Measurements from ENCODE around the gene SLF2. TPM values are rescaled to one million over a fixed set of nuclear protein-coding genes. Genes with fewer than 3 reads are reported as not detected.

SLF2 gene
- total RNA-seq, 4 donors from 2014 or later: 9.2 to 23.0 (median 20.1) TPM

DNA sequence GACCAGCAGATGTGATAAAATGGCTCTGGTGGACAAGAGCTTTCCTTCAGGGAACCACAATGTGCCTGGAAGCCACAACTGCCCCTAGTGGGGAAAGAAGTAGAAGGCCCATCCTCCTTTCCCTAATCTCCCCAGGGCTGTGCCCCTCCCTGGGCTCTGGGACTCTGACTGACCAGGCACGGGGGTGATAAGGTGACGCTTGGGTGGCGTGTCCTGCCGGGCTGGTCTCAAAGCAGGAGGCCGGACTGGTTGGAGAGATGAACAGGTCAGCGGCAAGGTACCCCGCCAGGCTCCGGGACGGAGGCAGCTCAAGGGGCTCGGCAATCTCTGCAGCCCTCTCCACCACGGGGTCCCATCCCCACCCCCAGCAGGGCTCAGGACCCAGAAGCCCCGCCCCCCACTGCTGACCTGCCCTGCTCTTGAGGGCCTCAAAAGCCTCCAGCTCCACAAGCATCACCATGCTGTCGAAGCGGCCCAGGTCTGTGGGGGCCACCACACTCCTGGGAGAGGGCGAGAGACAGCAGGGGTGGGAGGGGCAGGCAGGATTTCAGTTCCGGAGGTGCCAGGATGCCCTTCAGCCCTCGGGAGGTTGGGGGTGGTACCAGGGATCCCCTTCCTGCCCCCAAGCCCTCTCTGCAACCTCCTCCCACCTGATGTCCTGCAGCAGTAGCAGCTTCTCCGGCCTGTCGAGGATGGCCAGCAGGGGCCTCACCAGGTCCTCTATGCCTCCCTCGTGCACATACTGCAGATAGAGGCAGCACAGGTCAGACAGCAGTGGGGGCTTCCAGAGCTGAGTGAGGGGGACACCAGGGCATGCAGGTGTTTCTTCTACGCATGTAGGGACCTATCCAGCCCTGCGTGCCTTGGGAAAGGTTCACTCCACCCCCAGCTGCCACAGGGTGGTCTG, 99.0 kb downstream of the SLF2 start:
- Histone ChIP-seq H3K36me3 (peaks cover 0 to 7% of the 10 kb centered on the region in 2 donors), H3K9me3 (no peaks in the 10 kb centered on the region), H3K27ac (peak overlapping the region in 3 of 4 donors; percentile 39 to 52 (median 50)), H3K4me3 (no peak overlapping the region), H3K4me1 (peaks cover 8 to 27% of the 10 kb centered on the region in 2 donors), H3K27me3 (no peaks in the 10 kb centered on the region)
- in situ Hi-C loops (cut with MboI; ENCODE audit: low sequenced_read_pairs in 4 of 4) (no loop called here), intact Hi-C loops (cut with DNase I; ENCODE audit: low total_unique reads) (no loop called here)
- no peak for DNase-seq
- ATAC-seq: no peak
- TF ChIP-seq, protein P1, sequence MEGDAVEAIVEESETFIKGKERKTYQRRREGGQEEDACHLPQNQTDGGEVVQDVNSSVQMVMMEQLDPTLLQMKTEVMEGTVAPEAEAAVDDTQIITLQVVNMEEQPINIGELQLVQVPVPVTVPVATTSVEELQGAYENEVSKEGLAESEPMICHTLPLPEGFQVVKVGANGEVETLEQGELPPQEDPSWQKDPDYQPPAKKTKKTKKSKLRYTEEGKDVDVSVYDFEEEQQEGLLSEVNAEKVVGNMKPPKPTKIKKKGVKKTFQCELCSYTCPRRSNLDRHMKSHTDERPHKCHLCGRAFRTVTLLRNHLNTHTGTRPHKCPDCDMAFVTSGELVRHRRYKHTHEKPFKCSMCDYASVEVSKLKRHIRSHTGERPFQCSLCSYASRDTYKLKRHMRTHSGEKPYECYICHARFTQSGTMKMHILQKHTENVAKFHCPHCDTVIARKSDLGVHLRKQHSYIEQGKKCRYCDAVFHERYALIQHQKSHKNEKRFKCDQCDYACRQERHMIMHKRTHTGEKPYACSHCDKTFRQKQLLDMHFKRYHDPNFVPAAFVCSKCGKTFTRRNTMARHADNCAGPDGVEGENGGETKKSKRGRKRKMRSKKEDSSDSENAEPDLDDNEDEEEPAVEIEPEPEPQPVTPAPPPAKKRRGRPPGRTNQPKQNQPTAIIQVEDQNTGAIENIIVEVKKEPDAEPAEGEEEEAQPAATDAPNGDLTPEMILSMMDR (IDR thresholded peaks at IDR 0.05 in 4 of 5, conservative IDR thresholded peaks at IDR 0.05 in 1 of 5): no peak

DNA sequence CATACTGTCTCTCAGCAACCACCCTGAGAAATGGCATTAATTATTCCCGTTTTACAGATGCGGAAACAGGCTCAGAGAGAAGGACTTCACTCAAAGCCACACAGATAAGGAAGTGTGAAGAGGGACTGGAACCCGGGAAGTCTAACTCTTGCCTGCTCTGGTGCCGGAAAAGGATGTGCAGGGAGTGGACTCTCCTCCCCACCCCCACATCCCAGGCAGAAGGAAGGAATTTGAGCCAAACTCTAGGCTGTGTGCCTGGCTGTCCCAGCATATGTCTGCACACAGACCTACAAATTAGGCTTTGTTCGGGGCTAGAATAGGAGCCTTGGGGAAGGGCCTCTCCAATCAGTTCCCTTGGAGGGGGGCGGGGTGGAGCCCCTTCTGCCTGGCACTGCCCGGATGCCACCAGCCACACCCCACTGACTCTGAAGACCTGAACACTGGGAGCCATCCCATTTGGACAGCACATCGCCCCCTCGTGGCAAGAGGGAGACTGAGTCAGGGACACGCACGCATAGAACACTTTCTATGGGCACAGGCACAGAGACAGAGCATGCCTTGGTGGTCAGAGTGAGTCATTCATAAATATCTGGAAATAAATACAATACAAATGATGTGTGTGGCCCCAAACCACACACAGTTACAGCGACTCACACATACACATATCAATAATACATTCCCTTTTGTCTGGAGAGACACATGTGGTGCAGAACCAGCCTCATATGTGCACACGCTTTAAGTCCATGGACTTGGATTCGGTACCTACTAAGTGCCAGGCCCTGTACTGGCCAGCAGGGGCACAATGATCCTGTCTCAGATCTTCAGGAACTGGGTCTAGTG, 100.0 kb downstream of the SLF2 start:
- intact Hi-C loops (cut with DNase I; ENCODE audit: low total_unique reads) (loop anchor here (1.0 kb wide), 1 partner anchor 14 kb away; no protein-coding TSS in a partner anchor), in situ Hi-C loops (cut with MboI; ENCODE audit: low sequenced_read_pairs in 4 of 4) (no loop called here)
- Histone ChIP-seq H3K36me3 (no peaks in the 10 kb centered on the region), H3K4me3 (no peak overlapping the region), H3K9me3 (no peaks in the 10 kb centered on the region), H3K27me3 (no peaks in the 10 kb centered on the region), H3K27ac (peak overlapping the region; percentile 2 to 52 (median 44)), H3K4me1 (peaks cover 5 to 19% of the 10 kb centered on the region in 2 donors)
- ATAC-seq: peak; percentile 86 to 91
- TF ChIP-seq, protein P1 (IDR thresholded peaks at IDR 0.05 in 4 of 5, conservative IDR thresholded peaks at IDR 0.05 in 1 of 5): peak; percentile 61 to 91 (median 89)
- no peak for TF ChIP-seq POLR2A (IDR thresholded peaks at IDR 0.05)
- DNase-seq: peak; percentile 60 to 80

DNA sequence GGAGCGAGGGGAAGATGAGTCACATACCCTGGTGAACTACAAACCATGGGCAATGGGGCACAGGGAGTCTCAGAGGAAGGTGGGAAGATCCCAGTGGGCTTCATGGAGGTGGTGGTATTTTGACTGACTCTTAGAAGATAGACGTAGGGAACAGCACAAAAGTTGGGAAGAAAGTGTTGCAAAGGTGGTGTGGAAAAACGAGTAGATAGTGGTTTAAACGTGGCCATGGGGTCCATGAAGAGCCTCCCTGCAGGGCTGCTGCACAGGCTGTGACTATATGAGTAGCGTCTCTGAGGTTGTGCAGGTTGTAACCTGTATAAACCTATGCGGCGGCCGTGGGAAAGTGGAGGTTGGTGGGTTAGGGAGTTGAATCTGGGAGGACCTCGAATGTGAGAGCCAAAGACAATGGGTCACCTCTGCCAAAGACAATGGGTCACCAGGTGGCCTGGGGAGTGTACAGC, 100.6 kb downstream of the SLF2 start:
- Histone ChIP-seq H3K27me3 (no peaks in the 10 kb centered on the region), H3K4me3 (no peak overlapping the region), H3K36me3 (no peaks in the 10 kb centered on the region), H3K27ac (peak overlapping the region; percentile 2 to 52 (median 44)), H3K4me1 (peaks cover 5 to 13% of the 10 kb centered on the region in 2 donors), H3K9me3 (no peaks in the 10 kb centered on the region)
- TF ChIP-seq POLR2A (IDR thresholded peaks at IDR 0.05): no peak
- TF ChIP-seq, protein P1 (IDR thresholded peaks at IDR 0.05 in 4 of 5, conservative IDR thresholded peaks at IDR 0.05 in 1 of 5): no peak
- ATAC-seq: no peak
- intact Hi-C loops (cut with DNase I; ENCODE audit: low total_unique reads): loop anchor here (1.0 kb wide), 1 partner anchor 15 kb away; no protein-coding TSS in a partner anchor
- no peak for DNase-seq
- in situ Hi-C loops (cut with MboI; ENCODE audit: low sequenced_read_pairs in 4 of 4): no loop called here

DNA sequence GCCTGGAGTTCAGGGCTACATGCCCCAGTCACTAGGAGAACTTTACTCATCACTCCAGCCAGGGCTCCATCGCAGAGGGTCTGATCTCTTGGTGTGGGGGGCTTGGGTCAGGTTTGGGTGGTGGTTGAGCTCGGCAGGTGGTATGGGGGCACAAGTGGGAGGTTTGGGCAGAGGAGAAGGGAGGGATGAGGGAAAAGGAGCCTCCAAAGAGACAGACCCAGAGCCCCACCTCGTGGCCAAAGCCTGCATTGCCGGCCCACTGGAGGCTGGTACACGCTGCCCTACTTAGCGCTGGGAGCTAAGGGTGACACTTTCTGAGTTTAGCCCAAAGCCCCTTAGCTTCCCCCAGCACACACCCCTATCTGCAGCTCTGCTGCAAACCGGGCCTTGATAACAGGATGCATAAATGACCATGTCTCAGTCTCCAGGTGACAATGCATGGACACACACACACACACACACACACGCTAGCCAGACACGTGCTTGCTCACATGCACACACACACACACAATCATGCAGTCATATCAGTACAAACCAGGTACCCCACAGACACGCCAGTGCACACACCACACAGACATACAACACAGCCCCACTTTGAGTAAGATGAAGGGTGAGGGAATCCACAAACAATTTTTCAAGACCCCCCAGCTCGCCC, 101.6 kb downstream of the SLF2 start:
- no peaks in the 10 kb centered on the region for H3K27me3 ChIP-seq
- H3K9me3 ChIP-seq: no peaks in the 10 kb centered on the region
- H3K4me3 ChIP-seq: no peak overlapping the region
- DNase-seq (peak; percentile 64 to 79), ATAC-seq (peak; percentile 72 to 82)
- in situ Hi-C loops (cut with MboI; ENCODE audit: low sequenced_read_pairs in 4 of 4) (no loop called here), intact Hi-C loops (cut with DNase I; ENCODE audit: low total_unique reads) (loop anchor here (1.0 kb wide), 2 partner anchors 20 to 45 kb away; partner anchors contain the start of gene SEMA4G)
- peaks cover 5 to 13% of the 10 kb centered on the region in 2 donors for H3K4me1 ChIP-seq
- H3K36me3 ChIP-seq: no peaks in the 10 kb centered on the region
- no peak overlapping the region for H3K27ac ChIP-seq
- TF ChIP-seq POLR2A (IDR thresholded peaks at IDR 0.05): no peak
- TF ChIP-seq, protein P1 (IDR thresholded peaks at IDR 0.05 in 4 of 5, conservative IDR thresholded peaks at IDR 0.05 in 1 of 5): peak; percentile 91 to 96 (median 93)
